Fibroblast of skin of left biceps (primary cell): ENCODE measurements around the gene PDGFRB.

Experiments
- DNase-seq, 2 experiments: peaks; one replicate each; pipeline ENCODE4 v3.0.0-alpha.2; 2013; ENCODE audit warnings: low read depth in 2 of 2

Gene PDGFRB

DNA sequence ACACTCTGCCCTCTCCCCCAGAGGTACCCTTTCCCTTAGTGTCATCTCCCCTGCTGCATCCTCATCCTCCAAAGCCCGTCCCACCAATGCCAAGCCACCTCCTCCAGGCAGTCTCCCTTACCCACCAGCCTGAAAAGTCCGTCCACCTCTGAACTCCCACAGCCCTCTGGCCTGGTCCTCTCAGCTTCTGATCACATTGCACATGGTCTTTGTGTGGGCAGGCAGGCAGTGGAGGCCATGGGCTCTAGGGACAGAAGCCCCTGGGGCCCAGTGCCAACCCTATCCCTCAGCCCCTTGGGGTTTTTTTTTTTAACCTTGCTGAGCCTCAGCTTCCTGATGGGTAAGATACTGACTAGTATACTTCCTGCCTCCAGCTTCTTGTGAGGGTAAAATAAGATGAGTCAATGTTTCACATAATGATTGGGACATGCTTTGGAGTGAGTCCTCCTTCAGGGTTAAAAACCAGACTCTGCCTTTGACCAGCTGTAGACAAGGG, 88.7 kb downstream of the PDGFRB start:
- no peak for DNase-seq

DNA sequence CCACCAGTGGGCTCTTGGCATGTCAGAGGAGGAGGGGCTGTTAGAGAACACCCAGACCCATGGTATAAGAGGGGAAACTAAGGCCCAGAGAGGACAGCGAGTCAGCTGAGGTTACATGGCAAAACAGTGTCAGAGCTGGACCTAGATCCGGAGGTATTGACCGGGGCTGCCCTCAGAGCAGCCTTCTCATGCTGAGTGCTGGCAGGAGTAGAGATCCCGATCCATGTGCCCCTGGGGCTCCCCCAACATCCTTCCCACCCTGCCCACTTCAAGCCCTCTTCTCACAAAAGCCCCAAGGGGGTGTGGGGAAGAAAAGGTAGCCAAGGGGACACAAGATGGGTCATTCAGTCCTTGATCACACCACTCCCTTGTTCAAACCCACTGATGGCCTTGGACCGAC, 89.2 kb downstream of the PDGFRB start:
- DNase-seq = no peak

DNA sequence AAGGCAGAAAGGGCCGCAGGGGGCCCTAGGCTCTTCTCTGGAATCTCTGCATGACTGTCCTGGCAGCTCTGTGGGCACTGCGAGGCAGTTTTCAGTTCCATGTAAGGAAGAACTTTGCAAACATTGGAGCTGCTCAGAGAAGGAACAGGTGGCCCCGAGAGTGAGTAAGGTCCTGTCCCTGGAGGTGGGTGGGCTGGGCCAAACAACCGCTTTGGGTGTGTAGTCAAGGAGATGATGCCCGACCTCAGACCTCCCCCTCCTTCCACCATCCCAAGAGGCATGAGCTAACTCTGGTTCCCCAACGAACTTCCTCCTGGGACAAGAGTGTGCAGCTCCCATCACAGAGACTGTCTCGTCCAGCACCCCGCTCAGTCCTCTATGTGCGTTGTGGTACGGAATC, 89.8 kb downstream of the PDGFRB start:
- DNase-seq = no peak

DNA sequence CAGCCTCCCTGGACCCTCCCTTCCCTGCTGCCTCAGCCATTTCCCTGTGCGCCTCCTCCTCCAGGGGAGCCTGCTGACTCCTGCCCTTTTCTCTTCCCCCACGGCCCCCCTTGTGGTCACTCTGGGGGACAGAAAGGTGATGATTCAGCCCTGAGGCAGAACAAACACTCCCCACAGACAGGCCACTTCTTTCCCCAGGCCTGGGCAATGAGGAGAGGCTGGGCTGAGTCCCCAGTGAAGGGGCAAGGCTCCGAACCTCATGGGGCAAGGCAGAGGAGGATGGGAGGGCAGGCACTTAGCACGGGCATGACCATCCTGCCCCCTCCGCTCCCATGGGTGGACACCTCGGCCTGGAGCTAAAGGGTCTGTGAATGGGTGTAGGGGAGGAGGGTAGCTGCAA, 90.3 kb downstream of the PDGFRB start:
- no peak for DNase-seq

DNA sequence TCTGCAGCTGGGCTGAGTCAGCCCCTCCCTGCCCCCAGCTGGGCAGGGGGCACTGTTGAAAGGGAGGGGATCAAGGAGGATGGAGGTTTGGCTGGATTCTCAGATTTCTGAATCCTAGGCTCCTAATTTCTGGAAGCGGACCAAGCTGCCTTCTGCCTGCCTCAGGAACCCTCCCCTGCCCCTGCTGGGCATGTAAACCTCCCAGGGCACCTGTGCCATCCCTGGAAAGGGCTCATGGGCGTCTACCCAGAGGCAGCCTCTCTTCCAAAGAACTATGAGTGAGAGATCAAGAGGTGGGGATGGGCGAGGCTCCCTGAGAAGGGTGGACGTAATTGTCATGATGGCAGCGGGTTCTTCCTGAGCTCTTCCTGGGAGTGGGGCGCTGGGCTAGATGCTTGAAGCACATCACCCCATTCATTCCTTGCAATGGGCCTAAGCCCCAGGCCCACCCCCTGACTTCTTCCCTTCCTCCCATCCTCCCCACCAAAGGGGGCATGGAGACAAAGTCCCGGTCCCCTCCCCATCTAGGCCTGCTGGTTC, 90.9 kb downstream of the PDGFRB start:
- no peak for DNase-seq
